H9 (cell line): ENCODE results near the gene KCNMA1. TPM values are rescaled to one million over a fixed set of nuclear protein-coding genes. Genes with fewer than 3 reads are reported as not detected.

ENCODE experiments used
- DNase-seq: peaks from one replicate; pipeline ENCODE4 v3.0.0-alpha.2; 2017
- H2AFZ ChIP-seq: one replicate; pipeline ENCODE4 v1.6.1; 2013; ENCODE audit warnings: mild to moderate bottlenecking, low read length, control low read depth, moderate library complexity
- H2AK5ac ChIP-seq: 2 replicates; pipeline ENCODE4 v1.6.1; 2013; ENCODE audit warnings: low read length, control low read depth, mixed read lengths; ENCODE audit not compliant: insufficient read length
- H2BK120ac ChIP-seq: one replicate; pipeline ENCODE4 v1.6.1; 2013; ENCODE audit warnings: low read depth, mild to moderate bottlenecking, low read length, control low read depth, inconsistent platforms; ENCODE audit not compliant: poor library complexity, severe bottlenecking
- H2BK12ac ChIP-seq: 2 replicates; pipeline ENCODE4 v1.6.1; 2013; ENCODE audit warnings: low read length, control low read depth, mixed read lengths, low read depth; ENCODE audit not compliant: insufficient read length
- H2BK15ac ChIP-seq: 2 replicates; pipeline ENCODE4 v1.6.1; 2013; ENCODE audit warnings: low read depth, low read length, control low read depth
- H2BK20ac ChIP-seq: one replicate; pipeline ENCODE4 v1.6.1; 2013; ENCODE audit warnings: low read depth, mild to moderate bottlenecking, low read length, control low read depth, inconsistent platforms; ENCODE audit not compliant: poor library complexity, severe bottlenecking
- H2BK5ac ChIP-seq: 2 replicates; pipeline ENCODE4 v1.6.1; 2013; ENCODE audit warnings: low read length, control low read depth, mixed read lengths; ENCODE audit not compliant: insufficient read length
- H3K14ac ChIP-seq: 2 replicates; pipeline ENCODE4 v1.6.1; 2013; ENCODE audit warnings: low read length, control low read depth; ENCODE audit not compliant: insufficient read depth
- H3K18ac ChIP-seq: 2 replicates; pipeline ENCODE4 v1.6.1; 2013; ENCODE audit warnings: low read depth, mild to moderate bottlenecking, mixed read lengths, low read length, control low read depth; ENCODE audit not compliant: insufficient read length
- H3K23ac ChIP-seq: 2 replicates; pipeline ENCODE4 v1.6.1; 2013; ENCODE audit warnings: low read length, control low read depth, mixed read lengths, low read depth; ENCODE audit not compliant: insufficient read length
- H3K23me2 ChIP-seq: 2 replicates; pipeline ENCODE4 v1.6.1; 2013; ENCODE audit warnings: low read depth, mild to moderate bottlenecking, mixed read lengths, low read length, control low read depth; ENCODE audit not compliant: insufficient read length, poor library complexity, severe bottlenecking
- H3K27ac ChIP-seq: 2 replicates; pipeline ENCODE4 v1.5.1; 2013; ENCODE audit warnings: low read length, control low read depth, mixed read lengths, low read depth; ENCODE audit not compliant: insufficient read length
- H3K27me3 ChIP-seq: 2 replicates; pipeline ENCODE4 v1.6.1; 2013; ENCODE audit warnings: low read length, control low read depth, inconsistent platforms; ENCODE audit not compliant: insufficient read depth
- H3K4ac ChIP-seq: 2 replicates; pipeline ENCODE4 v1.6.1; 2013; ENCODE audit warnings: low read depth, mild to moderate bottlenecking, control low read depth, inconsistent platforms, low read length, moderate library complexity
- H3K4me1 ChIP-seq: 2 replicates; pipeline ENCODE4 v1.6.1; 2013; ENCODE audit warnings: low read length, control low read depth, inconsistent platforms; ENCODE audit not compliant: insufficient read depth
- H3K4me2 ChIP-seq: 2 replicates; pipeline ENCODE4 v1.6.1; 2013; ENCODE audit warnings: low read length, control low read depth, mixed read lengths; ENCODE audit not compliant: insufficient read length, insufficient read depth
- H3K56ac ChIP-seq: 2 replicates; pipeline ENCODE4 v1.6.1; 2013; ENCODE audit warnings: low read depth, mild to moderate bottlenecking, mixed read lengths, low read length, control low read depth; ENCODE audit not compliant: insufficient read length
- H3K79me1 ChIP-seq: 2 replicates; pipeline ENCODE4 v1.6.1; 2013; ENCODE audit warnings: low read depth, mild to moderate bottlenecking, moderate library complexity, low read length, control low read depth, inconsistent platforms; ENCODE audit not compliant: insufficient read depth, poor library complexity, severe bottlenecking
- H3K79me2 ChIP-seq: 2 replicates; pipeline ENCODE4 v1.6.1; 2013; ENCODE audit warnings: low read length, control low read depth, inconsistent platforms; ENCODE audit not compliant: insufficient read depth
- H3K9ac ChIP-seq: 2 replicates; pipeline ENCODE4 v1.6.1; 2013; ENCODE audit warnings: low read length, control low read depth, mixed read lengths; ENCODE audit not compliant: insufficient read length; ENCODE audit errors: extremely low read depth
- H3K9me3 ChIP-seq: one replicate; pipeline ENCODE4 v1.6.1; 2013; ENCODE audit warnings: low read depth, low read length, inconsistent platforms; ENCODE audit not compliant: control insufficient read depth
- H3T11ph ChIP-seq: one replicate; pipeline ENCODE4 v1.6.1; 2013; ENCODE audit warnings: mild to moderate bottlenecking, low read length, control low read depth, inconsistent platforms
- H4K20me1 ChIP-seq: one replicate; pipeline ENCODE4 v1.6.1; 2013; ENCODE audit not compliant: control insufficient read depth, insufficient read length, insufficient read depth
- H4K5ac ChIP-seq: 2 replicates; pipeline ENCODE4 v1.6.1; 2013; ENCODE audit warnings: low read depth, mild to moderate bottlenecking, mixed read lengths, low read length, control low read depth; ENCODE audit not compliant: insufficient read length
- H4K8ac ChIP-seq: replicated peaks from 2 replicates; pipeline ENCODE4 v1.6.1; 2013; ENCODE audit warnings: low read length, control low read depth, mixed read lengths, low read depth; ENCODE audit not compliant: insufficient read length
- H4K91ac ChIP-seq: 2 replicates; pipeline ENCODE4 v1.6.1; 2013; ENCODE audit warnings: low read depth, mild to moderate bottlenecking, moderate library complexity, mixed read lengths, low read length, control low read depth; ENCODE audit not compliant: insufficient read length
- H3K27ac Mint-ChIP-seq, 3 experiments: 2 replicates in 2 of 3; 3 replicates in 1 of 3; pipeline ENCODE4 v1.8.0; 2020 to 2021; ENCODE audit warnings: mixed read lengths in 3 of 3, mild to moderate bottlenecking in 1 of 3, moderate library complexity in 1 of 3
- H3K27me3 Mint-ChIP-seq: 2 replicates; pipeline ENCODE4 v1.8.0; 2021; ENCODE audit warnings: low read depth, mild to moderate bottlenecking, moderate library complexity, mixed read lengths
- H3K36me3 Mint-ChIP-seq, 3 experiments: 2 replicates in 2 of 3; 3 replicates in 1 of 3; pipeline ENCODE4 v1.8.0; 2020 to 2021; ENCODE audit warnings: low read depth in 3 of 3, mixed read lengths in 3 of 3; ENCODE audit not compliant: insufficient read depth in 1 of 3
- H3K4me1 Mint-ChIP-seq, 2 experiments: 2 replicates each; pipeline ENCODE4 v1.8.0; 2020; ENCODE audit warnings: mixed read lengths in 2 of 2
- H3K4me3 Mint-ChIP-seq, 2 experiments: 2 replicates in 1 of 2; 3 replicates in 1 of 2; pipeline ENCODE4 v1.8.0; 2020 to 2021; ENCODE audit warnings: mild to moderate bottlenecking in 2 of 2, mixed read lengths in 2 of 2, moderate library complexity in 1 of 2
- H3K9me3 Mint-ChIP-seq, 2 experiments: 2 replicates in 1 of 2; 3 replicates in 1 of 2; pipeline ENCODE4 v1.8.0; 2020; ENCODE audit warnings: mild to moderate bottlenecking in 2 of 2, mixed read lengths in 2 of 2, moderate library complexity in 1 of 2
- CTCF ChIP-seq: fragments of 200-600 bp; sonication (generic); conservative IDR thresholded peaks from 3 replicates; pipeline ENCODE4 v1.8.0; 2021; ENCODE audit warnings: antibody characterized with exemption, mild to moderate bottlenecking
- WGBS: extraction: QIAGEN DNeasy Blood & Tissue Kit; methylation state at CpG from one replicate; pipeline ENCODE4 v1.1.7; 2013; ENCODE audit warnings: missing lambda C conversion rate, low lambda C conversion rate, mixed read lengths; ENCODE audit not compliant: insufficient read length; ENCODE audit errors: extremely low coverage; 5-methylcytosine and 5-hydroxymethylcytosine counted together
- total RNA-seq: library from RNA; stranded (reverse); gene quantifications from 2 replicates; pipeline ENCODE4 v1.2.1, GENCODE V29; 2021

The KCNMA1 gene
- total RNA-seq, 1 experiment from 2014 or later = 2.0 TPM

GRCh38 chr10:77236029-77236428, 401.6 kb downstream of the KCNMA1 start:
- WGBS = no CpG with 5 or more reads among the region's 9 CpGs
- peaks cover 6% of the 10 kb centered on the region; the same call in 1 of the 2 replicates for H3K27me3 Mint-ChIP-seq

More at GRCh38 chr10:77236029-77236428, 401.6 kb downstream of the KCNMA1 start:
- Mint-ChIP-seq H3K36me3 (peaks cover 0 to 4% (median 2%) of the 10 kb centered on the region in 3 experiments; a peak in 3 of 7 replicates), H3K27ac (no peak overlapping the region; a peak in 1 of 7 replicates), H3K4me3 (no peak overlapping the region), H3K9me3 (peaks cover 5% of the 10 kb centered on the region in 2 experiments; a peak in 4 of 5 replicates), H3K4me1 (no peaks in the 10 kb centered on the region)
- no peak overlapping the region for H3K56ac ChIP-seq
- H2AK5ac ChIP-seq = no peak overlapping the region
- no peak overlapping the region for H2BK5ac ChIP-seq
- no peak overlapping the region for H3K9ac ChIP-seq
- no peak overlapping the region for H2BK12ac ChIP-seq
- no peaks in the 10 kb centered on the region for H3K79me1 ChIP-seq
- no peak overlapping the region for H3K14ac ChIP-seq
- no peak overlapping the region for H3T11ph ChIP-seq
- H3K27me3 ChIP-seq = no peaks in the 10 kb centered on the region
- DNase-seq = no peak
- no peaks in the 10 kb centered on the region for H3K4me1 ChIP-seq
- H4K20me1 ChIP-seq = no peaks in the 10 kb centered on the region
- H2BK120ac ChIP-seq = no peak overlapping the region
- no peak overlapping the region for H4K91ac ChIP-seq
- no peak overlapping the region for H2AFZ ChIP-seq
- no peak overlapping the region for H3K18ac ChIP-seq
- H3K4me2 ChIP-seq = no peak overlapping the region
- no peak overlapping the region for H2BK20ac ChIP-seq
- H3K4ac ChIP-seq = no peak overlapping the region
- H3K23me2 ChIP-seq = no peaks in the 10 kb centered on the region
- H2BK15ac ChIP-seq = no peak overlapping the region
- no peak overlapping the region for H4K5ac ChIP-seq
- no peaks in the 10 kb centered on the region for H3K79me2 ChIP-seq
- no peak overlapping the region for H3K27ac ChIP-seq
- H4K8ac ChIP-seq = no peak overlapping the region
- no peak for TF ChIP-seq CTCF
- H3K9me3 ChIP-seq = no peaks in the 10 kb centered on the region
- H3K23ac ChIP-seq = no peak overlapping the region
